ENCODE measurements around the gene MICAL3.

MICAL3 gene

DNA sequence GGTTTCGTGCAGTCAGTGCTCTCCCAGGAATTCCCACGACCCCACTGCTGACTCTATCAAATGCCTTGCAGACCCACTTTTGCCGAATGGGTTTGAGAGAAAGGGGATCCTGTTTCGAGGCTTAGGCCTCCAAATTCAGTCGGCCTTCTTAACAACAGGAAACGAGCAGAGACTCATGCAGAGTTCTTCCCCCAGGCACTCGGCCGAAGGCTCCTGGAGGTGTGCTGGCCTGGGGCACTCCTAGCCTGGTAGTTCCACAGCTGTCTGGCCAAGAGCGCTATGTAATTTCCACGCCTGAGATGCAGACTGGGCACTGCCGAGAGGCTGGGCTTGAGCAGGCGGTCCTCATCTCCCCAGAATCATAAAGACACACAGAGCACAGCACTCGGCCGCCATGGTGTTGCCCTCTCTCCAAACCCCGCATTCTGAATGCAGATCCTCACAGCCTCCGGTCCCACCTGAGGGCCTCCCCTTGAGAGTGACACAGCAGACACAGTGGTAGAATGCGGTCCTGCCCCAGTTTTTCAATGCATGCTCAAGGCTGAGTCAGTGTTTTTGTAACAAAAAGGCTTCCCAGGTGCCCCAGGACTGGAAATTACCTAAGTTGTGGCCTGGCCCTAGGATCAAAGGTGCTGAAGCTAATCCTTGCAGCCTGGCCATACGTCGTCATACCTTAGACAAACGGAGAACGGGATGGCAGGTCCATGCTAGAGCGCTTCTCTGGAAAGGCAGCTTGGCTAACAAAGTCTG, 219.9 kb downstream of the MICAL3 start:
- no peak for DNase-seq

GRCh38 chr22:17803609-17804270, 220.6 kb downstream of the MICAL3 start:
- DNase-seq: no peak

DNA sequence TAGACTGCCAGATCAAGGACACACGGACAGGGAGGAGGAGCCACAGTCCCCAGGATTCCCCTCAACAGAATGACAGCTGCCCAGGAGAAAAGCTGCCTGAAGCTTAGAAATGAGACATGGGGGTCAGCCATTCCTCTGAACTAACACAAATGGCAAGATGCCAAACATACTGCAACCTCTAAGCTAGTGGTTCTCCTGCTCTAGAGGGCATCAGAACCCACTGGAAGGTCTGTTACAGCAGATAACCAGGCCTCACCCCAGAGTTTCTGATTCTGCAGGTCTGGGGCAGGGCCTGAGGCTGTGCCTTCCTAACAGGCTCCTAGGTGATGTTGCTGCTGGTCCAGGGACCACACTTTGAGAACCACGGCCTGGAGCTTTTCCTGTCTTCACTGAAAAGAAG, 221.5 kb downstream of the MICAL3 start:
- no peak for DNase-seq

DNA sequence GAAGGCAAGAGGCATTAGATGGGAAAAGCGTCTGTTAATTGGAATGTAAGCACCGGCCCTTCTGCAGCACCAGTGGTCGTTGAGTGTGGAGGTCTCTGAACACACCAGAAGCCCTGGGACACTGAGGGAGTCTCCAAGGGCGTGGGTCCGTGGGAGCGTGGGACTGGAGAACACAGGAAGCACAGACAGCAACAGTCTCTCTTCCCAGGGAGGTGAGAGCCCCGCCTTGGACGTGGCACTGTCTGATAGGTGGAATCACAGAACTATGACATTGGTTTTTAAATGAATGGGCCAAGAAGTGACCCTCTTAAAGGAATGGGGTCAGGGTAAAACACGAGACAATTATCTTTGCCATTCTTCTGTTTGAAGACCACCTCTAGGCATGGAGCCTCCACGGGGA, 221.9 kb downstream of the MICAL3 start:
- DNase-seq: no peak

DNA sequence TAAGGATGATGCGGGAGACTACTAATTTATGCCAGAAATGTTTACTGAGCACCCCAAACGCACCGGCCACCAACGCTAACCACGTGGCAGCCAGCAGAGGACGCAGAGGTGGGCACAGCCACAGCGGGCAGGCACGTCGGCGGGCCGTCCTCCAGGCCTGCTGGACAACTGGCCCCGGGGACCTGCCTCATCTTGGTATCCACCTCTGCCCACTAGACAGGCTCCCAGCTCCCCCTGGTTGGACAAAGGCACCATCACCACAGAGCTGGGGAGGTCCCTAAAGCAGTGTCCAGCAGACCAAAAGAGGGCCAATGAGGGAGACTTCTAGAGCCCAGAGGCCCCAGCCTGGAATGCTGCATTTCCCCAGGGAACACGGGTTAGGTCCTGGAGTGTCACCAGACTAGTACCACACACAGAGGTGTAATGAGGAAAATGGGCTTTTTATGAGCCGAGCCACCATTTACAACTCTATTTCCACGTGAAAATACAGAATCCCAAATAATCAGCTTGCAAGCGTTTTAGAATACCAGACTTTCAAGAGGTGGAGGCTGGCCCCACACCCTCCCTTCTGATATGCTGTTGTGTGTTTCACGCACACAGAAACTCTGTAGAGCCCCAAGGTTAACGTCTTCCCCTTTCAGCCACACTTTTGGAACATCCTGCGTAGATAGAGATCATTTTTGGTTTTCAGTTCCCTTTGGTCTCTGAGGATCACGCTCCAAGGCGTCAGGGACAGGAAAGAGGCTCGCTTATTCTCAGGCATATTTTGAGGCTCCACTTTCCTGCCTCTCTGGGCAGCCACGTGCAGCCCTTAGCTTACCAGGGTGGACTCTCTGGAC, 226.4 kb downstream of the MICAL3 start:
- no peak for DNase-seq

GRCh38 chr22:17796695-17797094, 227.7 kb downstream of the MICAL3 start:
- DNase-seq: no peak

- DNase-seq: no peak
These were observed 228.5 kb downstream of the MICAL3 start for GRCh38 chr22:17795661-17796548.

- DNase-seq: no peak
These were observed 229.4 kb downstream of the MICAL3 start for GRCh38 chr22:17794726-17795542.

- DNase-seq: no peak
These were observed 231.4 kb downstream of the MICAL3 start for GRCh38 chr22:17792854-17793434.

GRCh38 chr22:17792299-17792698, 232.1 kb downstream of the MICAL3 start:
- no peak for DNase-seq

- DNase-seq: no peak
These were observed 233.2 kb downstream of the MICAL3 start for GRCh38 chr22:17791196-17791595.

DNA sequence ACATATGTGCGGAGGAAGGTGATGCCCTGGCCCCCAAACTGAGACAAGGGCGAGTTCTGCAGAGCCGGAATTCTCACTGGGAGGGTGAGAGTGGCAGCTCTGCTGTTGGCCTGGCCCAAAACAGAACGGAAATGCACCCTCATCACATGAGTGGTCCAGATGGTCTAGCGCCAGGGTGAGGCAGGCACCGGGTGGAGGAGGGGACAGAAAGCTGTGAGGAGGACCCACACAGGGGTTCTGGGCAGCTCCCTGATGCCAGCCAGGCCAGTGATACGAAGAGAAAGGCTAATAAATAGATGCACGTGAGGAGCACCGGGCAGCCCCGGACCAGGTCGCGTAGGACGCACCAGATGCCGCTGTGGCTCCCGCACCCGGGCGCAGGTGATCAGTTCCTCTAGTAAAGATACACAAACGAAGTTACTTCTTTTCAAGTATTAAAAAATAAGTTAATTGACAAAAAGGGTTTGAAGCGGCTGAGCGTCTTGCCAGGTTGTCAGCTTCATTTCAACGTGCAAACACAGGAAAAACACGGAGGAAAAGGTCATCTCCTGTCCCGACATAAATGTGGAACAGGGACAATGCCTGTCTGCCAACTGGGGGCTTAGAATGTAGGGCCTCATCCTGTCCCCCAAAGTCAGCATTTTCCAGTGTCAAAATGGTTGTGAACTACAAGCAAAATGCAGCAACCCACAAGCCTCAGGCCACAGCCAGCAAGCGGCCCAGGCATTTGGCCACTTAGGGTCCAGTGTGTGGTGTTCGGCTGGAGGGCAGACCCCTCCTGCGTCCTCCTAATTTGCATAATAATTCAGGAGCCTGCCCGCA, 234.8 kb downstream of the MICAL3 start:
- no peak for DNase-seq

DNA sequence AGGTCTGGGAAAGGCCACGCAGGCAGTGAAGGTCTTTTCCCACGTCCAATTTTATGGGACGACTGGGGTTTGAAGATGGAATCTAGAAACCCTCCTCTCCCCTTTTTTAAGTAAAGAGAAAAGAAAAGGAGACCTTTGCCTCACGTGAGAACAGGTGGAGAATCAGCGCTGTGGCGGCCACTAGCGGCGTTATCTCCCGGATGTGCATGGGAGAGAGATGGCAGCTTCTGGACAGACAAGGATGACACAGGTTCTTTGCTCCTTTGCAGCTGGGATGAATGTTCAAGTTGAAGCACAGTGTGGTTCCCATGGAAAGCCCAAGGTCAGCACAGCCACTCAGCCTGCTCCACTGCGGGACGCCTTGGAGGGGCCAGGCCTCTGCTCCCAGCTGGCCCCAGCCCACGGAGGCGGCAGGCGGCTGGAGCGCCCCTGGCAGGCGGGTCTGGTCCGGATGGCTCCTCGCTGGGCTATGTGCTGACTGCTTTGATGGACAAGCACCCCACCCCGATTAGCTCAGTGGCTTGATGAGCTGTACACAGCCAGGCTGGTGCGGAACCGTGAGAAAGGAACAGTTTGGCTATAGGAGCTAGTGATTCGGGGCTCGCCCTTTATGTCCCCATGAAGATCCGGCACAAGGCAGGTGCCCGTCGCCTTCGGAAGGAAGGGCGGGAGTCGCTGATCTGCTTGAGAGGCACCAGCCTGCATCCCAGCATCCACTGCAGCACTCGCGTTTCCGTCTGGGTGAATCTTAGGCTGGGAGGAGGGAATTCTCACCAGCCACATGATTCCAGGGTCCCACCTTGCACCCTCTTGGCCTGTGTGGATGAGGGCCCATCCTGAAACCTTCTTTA, 235.6 kb downstream of the MICAL3 start:
- DNase-seq: no peak

DNA sequence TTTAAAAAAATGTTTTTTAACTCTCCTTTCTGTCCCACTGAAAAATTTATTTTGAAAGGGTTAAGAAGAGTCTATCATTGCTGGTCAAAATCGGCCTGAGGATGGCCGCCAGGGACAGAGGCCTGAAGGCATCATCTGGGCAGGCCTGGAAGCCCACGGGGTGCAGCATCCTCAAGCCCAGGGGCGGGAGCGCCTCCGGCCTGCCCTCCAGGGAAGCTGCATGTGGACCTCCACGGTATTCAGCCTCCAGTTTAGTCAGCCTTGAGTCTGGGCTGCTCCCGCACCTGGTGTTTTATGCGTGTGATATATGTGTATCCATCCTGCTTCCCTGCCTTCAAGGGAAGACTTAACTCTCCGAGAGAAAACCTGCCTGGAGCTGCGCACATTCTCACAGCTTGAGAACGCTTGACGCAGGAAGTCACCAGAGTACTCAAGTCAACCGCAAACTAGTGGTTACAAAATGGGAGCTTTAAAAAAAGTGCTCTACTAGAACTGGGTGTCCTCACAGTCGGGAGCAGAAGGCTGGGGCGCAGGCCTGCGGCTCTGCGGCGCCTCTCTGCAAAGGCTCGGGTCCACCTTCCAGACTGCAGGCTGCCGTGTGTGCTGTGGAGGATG, 236.5 kb downstream of the MICAL3 start:
- no peak for DNase-seq

DNA sequence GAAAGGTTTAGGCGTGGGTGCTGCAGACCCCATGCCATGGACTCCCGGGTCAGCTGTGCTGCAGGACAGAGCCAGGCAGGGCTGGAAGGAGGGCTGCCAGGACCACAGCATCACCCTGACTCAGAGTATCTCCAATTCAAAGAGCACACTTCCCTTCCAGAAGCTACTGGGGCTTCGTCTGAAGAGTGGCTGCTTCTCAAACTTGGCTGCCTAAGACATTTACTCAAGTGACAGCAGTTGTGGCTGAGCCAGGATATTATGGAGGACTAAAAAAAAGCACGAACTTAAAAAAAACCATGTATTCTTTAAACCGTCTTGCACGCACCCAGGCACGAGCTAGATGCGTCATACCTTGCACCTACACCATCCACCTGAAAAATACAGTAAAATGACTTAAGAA, 237.1 kb downstream of the MICAL3 start:
- no peak for DNase-seq

- no peak for DNase-seq
These were observed 237.8 kb downstream of the MICAL3 start for GRCh38 chr22:17786435-17787161.

DNA sequence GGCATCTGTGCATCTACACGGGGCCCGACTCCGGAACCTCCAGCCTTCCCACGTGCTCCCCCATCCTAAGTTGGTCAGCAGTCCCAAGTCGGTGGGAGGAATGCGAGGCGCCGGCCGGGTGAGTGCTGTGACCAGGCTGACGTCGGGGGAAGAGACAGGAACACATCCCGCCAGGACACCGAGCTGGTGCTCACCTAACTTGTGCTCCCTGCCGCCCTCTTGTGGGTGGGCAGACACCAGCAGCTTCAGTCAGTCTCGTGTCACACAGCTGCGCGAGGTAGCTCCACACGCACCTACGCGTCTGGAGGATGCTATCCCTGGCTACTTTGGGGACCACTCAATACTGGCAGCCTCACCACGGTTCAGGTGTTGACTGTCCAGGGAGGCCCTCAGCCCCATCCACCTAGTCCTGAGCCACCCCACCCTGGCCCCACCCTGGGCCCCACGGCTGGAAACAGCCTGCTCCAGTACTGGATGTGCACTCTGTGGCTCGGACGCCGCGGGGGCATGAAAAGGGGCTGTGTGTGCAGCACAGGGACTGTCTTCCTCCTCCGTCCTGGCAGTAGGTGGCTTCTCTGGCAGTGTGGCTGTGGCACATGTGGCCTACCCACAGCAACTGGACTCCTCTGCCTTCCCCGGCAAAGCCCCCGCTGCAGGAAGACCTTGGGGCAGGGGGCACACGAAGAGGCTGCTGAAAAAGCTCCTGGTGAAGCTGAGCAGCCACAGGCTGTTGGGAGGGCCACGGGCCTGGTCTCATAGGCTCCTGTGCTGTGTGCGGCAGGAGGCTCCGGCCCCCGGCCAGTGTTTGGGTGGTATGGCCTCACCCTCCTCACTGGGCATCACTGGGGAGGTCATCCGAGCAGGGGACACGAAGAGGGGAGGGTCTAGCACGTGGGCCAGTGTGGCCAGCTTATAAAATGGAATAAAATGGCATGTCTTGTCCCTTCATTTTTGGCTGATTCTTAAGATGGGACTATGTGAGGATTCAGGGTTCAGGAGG, 238.9 kb downstream of the MICAL3 start:
- DNase-seq: no peak

All from T1000 (cell line).